ENCODE results near the gene RO60.

RO60 gene

GRCh38 chr1:193079187-193079586 is 19.8 kb downstream of the RO60 start:
- H3K4me3 ChIP-seq (ENCODE audit: low read length) = no peak overlapping the region
- no peaks in the 10 kb centered on the region for H3K9me2 ChIP-seq (replicated peaks; ENCODE audit: insufficient read depth, low read length)
- DNase-seq = no peak
- H3K4me2 ChIP-seq (ENCODE audit: low read depth, low read length) = no peak overlapping the region
- H3K79me2 ChIP-seq (ENCODE audit: low read length) = peaks cover 16% of the 10 kb centered on the region
- no peak overlapping the region for H3K27ac ChIP-seq (ENCODE audit: low read length)
- peaks cover 16% of the 10 kb centered on the region for H3K4me1 ChIP-seq (ENCODE audit: low read length)
- H3F3A ChIP-seq (ENCODE audit: insufficient read depth, low read length) = peaks cover 18% of the 10 kb centered on the region
- H3K9me3 ChIP-seq (replicated peaks; ENCODE audit: insufficient read depth, low read length) = no peaks in the 10 kb centered on the region
- H2AFZ ChIP-seq (ENCODE audit: low read length) = no peak overlapping the region
- H4K20me1 ChIP-seq (ENCODE audit: insufficient read depth, low read length) = no peaks in the 10 kb centered on the region
- no peak for TF ChIP-seq EZH2 (optimal IDR thresholded peaks at IDR 0.05; ENCODE audit: low read depth, low read length)
- no peak for TF ChIP-seq EZH2phosphoT487 (IDR thresholded peaks at IDR 0.05; ENCODE audit: low read length)
- TF ChIP-seq, protein P1, sequence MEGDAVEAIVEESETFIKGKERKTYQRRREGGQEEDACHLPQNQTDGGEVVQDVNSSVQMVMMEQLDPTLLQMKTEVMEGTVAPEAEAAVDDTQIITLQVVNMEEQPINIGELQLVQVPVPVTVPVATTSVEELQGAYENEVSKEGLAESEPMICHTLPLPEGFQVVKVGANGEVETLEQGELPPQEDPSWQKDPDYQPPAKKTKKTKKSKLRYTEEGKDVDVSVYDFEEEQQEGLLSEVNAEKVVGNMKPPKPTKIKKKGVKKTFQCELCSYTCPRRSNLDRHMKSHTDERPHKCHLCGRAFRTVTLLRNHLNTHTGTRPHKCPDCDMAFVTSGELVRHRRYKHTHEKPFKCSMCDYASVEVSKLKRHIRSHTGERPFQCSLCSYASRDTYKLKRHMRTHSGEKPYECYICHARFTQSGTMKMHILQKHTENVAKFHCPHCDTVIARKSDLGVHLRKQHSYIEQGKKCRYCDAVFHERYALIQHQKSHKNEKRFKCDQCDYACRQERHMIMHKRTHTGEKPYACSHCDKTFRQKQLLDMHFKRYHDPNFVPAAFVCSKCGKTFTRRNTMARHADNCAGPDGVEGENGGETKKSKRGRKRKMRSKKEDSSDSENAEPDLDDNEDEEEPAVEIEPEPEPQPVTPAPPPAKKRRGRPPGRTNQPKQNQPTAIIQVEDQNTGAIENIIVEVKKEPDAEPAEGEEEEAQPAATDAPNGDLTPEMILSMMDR (IDR thresholded peaks at IDR 0.05; ENCODE audit: low read length) = no peak
- no peak overlapping the region for H3K9ac ChIP-seq (ENCODE audit: low read length)
- no peaks in the 10 kb centered on the region for H3K27me3 ChIP-seq (replicated peaks; ENCODE audit: insufficient read depth, low read length)
- H3K36me3 ChIP-seq (replicated peaks; ENCODE audit: insufficient read depth, low read length) = peaks cover 22% of the 10 kb centered on the region

GRCh38 chr1:193083365-193084088 is 24.1 kb downstream of the RO60 start:
- Histone ChIP-seq H3K79me2 (ENCODE audit: low read length) (peaks cover 10% of the 10 kb centered on the region; the same call in 1 of the 2 replicates), H3F3A (ENCODE audit: insufficient read depth, low read length) (peaks cover 18% of the 10 kb centered on the region), H3K27me3 (replicated peaks; ENCODE audit: insufficient read depth, low read length) (no peaks in the 10 kb centered on the region), H2AFZ (ENCODE audit: low read length) (peak overlapping the region; percentile 11; the same call in 1 of the 2 replicates), H3K9me3 (replicated peaks; ENCODE audit: insufficient read depth, low read length) (no peaks in the 10 kb centered on the region), H3K9ac (ENCODE audit: low read length) (peak overlapping the region; percentile 62), H3K4me2 (ENCODE audit: low read depth, low read length) (peak overlapping the region; percentile 68), H3K9me2 (replicated peaks; ENCODE audit: insufficient read depth, low read length) (no peaks in the 10 kb centered on the region), H3K4me1 (ENCODE audit: low read length) (peaks cover 23% of the 10 kb centered on the region), H3K4me3 (ENCODE audit: low read length) (peak overlapping the region; percentile 40), H3K36me3 (replicated peaks; ENCODE audit: insufficient read depth, low read length) (peaks cover 13% of the 10 kb centered on the region), H3K27ac (ENCODE audit: low read length) (peak overlapping the region; percentile 85), H4K20me1 (ENCODE audit: insufficient read depth, low read length) (no peaks in the 10 kb centered on the region)
- DNase-seq = peak; percentile 94
- TF ChIP-seq EZH2 (optimal IDR thresholded peaks at IDR 0.05; ENCODE audit: low read depth, low read length) (no peak), EZH2phosphoT487 (IDR thresholded peaks at IDR 0.05; ENCODE audit: low read length) (no peak)
- TF ChIP-seq, protein P1 (IDR thresholded peaks at IDR 0.05; ENCODE audit: low read length) = no peak

GRCh38 chr1:193085263-193085662 is 25.9 kb downstream of the RO60 start:
- Histone ChIP-seq H2AFZ (ENCODE audit: low read length) (no peak overlapping the region), H3F3A (ENCODE audit: insufficient read depth, low read length) (peaks cover 18% of the 10 kb centered on the region), H3K79me2 (ENCODE audit: low read length) (peaks cover 10% of the 10 kb centered on the region; the same call in 1 of the 2 replicates)

More at GRCh38 chr1:193085263-193085662, 25.9 kb downstream of the RO60 start:
- no peak for TF ChIP-seq EZH2phosphoT487 (IDR thresholded peaks at IDR 0.05; ENCODE audit: low read length)
- TF ChIP-seq EZH2 (optimal IDR thresholded peaks at IDR 0.05; ENCODE audit: low read depth, low read length) = no peak
- TF ChIP-seq, protein P1 (IDR thresholded peaks at IDR 0.05; ENCODE audit: low read length) = no peak
- H3K36me3 ChIP-seq (replicated peaks; ENCODE audit: insufficient read depth, low read length) = peaks cover 13% of the 10 kb centered on the region
- no peak for DNase-seq
- H3K4me2 ChIP-seq (ENCODE audit: low read depth, low read length) = no peak overlapping the region
- H3K9ac ChIP-seq (ENCODE audit: low read length) = no peak overlapping the region
- H3K9me2 ChIP-seq (replicated peaks; ENCODE audit: insufficient read depth, low read length) = no peaks in the 10 kb centered on the region
- H3K27ac ChIP-seq (ENCODE audit: low read length) = no peak overlapping the region
- peaks cover 23% of the 10 kb centered on the region for H3K4me1 ChIP-seq (ENCODE audit: low read length)
- no peaks in the 10 kb centered on the region for H4K20me1 ChIP-seq (ENCODE audit: insufficient read depth, low read length)
- no peaks in the 10 kb centered on the region for H3K27me3 ChIP-seq (replicated peaks; ENCODE audit: insufficient read depth, low read length)
- H3K4me3 ChIP-seq (ENCODE audit: low read length) = no peak overlapping the region
- H3K9me3 ChIP-seq (replicated peaks; ENCODE audit: insufficient read depth, low read length) = no peaks in the 10 kb centered on the region

Data from MM.1S (cell line).